ENCODE measurements around the gene CAPN7.

The CAPN7 gene

DNA sequence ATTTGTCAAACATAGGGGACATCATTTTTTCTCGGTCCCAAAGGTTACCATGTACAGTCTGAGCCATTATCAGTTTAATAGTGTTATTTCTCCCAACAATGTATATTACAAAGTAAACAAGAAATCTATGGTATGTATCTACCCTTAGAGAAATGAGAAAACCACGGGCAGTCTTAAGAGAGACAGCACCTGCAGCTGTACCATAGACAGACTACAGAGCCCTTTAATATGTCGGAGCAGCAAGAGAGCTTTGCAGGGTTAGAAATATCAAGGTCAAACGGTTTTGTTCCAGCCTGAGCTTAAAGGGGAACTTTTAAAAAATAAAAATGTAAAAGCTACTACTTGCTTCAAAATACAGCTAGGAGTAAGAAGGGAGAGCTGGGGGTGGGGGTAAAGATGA lies 73.2 kb downstream of the CAPN7 start:
- no peak for DNase-seq

DNA sequence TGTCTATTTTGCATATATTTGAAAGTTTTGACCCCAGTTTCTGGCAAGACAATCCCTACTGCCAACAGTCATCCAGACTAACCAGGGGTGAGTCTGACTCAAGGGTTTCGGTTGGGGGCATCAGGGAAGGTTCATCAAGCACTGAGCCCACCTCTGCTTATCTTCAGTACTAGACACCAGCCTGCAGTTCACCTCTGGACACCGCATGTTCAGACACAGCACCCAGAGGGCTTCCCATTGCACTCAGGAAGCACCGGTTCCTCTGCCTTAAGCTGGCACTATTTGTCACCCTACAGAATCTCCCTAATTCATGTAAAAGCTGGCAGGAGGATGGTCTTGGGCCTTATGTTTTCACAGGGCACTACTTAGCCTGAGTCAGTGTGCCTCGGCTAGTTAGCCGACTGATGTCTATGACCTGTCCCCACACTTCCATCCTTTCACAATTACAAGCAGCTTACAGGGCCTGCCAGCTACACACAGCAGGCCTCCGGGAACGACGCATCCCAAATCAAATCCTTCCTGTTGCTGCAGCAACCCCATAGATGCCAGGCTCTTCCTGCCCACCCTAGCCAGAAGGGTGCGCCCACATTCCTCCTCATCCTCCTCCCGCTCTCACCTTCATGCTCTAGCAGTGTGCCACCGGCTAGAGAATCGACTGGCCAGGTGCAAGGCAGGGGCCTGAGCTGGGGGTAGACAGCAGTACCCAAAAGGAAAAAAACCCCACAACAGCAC lies 73.8 kb downstream of the CAPN7 start:
- no peak for DNase-seq

DNA sequence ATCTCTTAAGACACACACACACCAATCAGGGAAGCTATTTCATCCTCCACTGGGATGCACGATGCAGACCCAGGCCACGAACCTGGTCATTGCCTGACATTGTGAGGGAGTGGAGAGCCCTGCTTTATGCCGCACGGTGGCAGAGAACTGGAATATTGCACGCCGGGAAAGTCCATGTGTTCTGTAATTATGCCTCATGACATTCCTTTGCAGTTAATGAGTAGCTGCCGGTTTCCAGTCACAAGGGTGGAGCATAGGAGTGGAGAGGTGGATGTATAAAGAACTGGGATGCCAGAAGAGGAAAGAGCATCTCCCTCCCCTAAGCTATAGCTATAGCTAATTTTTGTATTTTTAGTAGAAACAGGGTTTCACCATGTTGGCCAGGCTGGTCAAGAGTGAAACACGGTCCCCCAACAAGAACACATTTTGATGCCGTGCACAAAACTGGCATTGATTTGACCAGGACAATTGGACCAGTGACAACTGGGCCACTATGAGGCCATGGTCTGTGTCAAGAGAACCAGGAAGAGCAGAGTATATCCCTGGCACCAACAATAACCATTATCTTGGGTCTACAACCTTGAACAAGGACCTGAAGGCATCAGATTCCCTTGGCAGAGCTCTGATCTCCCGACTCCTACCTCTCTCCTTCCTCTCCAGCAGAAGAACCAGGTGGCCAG lies 74.9 kb downstream of the CAPN7 start:
- DNase-seq = no peak

DNA sequence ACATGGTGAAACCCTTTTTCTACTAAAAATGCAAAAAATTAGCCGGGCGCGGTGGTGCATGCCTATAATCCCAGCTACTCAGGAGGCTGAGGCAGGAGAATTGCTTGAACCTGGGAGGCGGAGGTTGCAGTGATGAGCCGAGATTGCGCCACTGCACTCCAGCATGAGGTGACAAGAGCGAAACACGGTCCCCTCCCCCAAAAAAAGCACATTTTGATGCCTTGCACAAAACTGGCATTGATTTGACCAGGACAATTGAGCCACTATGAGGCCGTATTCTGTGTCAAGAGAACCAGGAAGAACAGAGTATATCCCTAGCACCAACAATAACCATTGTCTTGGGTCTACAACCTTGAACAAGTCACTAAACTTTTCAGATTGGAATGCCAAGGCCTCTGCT lies 75.8 kb downstream of the CAPN7 start:
- DNase-seq = no peak

DNA sequence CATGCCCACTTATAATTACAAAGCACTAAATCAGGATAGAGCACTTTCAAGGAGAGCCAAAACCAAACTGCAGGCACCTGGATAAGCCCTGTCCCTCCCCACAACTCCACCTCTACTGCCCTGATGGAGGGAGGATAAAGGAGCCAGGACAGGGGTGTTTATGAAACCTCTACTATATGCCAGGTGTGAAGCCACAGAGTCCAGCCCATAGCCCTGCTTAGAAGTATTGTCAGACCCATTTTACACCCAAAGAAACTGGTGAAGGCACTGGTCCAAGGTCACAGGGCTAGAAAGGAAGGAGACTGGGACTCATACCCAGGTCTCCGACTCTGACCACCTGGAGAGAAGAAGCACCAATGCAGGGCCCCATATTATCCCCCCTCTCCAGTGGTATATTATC lies 77.7 kb downstream of the CAPN7 start:
- no peak for DNase-seq

DNA sequence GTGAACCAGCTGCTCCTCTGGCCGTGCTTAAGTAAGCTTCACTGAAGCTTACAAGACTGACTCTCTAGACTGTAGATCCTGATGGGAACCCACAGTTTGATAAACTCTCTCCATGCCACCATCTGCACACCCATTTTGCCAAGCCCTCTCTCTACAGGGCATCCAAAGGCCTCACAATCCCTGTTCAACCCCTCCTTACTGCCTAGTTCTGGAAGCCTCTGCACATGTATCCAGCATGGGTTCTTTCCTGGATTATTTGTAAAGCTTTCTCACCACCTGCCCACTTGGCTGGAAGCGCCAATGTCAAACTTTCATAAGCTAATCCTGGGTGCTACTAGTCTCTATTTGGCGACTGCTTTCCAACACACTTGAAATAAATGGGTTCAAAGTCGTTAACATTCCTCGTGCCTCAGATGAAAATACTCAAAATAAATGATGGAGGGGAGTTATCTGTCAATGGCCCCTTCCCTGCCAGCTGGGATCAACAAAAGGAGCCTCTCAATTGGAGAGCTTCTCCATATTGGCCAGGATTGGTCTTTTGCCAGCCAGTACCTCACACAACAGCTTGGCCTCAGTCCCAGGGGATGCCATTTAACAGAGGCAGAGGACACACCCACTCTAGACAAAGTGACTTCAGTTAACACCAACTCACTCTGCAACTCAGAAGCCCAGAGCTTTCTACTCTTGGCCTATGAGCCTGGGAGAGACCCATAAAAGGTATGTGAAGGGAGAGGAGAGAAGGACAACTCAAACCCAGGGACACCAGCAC lies 78.3 kb downstream of the CAPN7 start:
- DNase-seq = no peak

DNA sequence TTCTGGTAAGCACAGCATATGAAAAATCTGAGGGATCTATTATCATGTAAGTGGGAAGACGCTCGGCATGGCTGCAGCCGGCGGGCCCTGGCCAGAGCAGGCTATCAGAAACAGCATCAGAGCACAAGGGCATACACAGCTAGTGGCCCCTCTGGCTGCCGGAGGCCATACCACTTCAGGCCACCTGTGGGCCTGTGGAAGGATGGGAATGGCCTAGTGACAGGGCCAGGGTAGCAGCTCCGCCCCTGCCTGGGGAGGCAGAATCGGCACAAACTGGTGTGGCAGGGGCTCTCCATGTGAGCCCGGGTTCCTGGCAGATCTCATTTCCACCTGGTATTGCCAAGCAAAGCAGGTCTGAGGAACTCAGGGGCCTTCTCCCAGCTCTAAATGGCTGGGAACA lies 80.0 kb downstream of the CAPN7 start:
- no peak for DNase-seq

DNA sequence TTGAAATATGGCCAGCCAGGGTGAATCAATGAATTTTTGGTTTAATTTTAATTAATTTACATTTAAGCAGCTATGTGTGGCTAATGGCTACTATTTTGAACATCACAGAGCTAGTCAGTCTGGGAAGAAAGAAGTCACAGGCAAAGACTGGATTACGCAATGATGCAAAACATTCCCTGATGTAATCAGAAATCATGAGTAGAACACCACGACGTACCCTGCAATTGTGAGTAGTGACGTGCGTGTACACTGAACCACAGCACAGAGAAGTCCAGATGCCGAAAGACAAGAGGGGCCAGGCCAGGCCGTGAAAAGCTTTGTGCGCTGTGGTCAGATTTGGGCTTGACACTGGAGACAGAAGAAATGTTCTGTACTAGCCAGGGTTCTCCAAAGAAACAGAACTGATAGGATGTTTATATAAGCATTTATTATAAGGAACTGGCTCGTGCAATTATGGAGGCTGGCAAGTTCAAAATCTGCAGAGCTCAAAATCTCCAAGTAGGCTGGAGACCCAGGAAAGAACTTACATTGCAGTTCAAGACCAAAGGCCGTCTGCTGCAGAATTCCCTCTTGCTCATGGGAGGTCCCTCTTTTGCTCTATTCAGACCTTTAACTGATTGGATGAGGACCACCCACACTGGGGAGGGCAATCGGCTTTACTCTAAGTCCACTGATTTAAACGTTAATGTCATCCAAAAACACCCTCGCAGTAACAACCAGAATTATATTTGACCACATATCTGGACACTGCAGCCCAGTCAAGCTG lies 81.7 kb downstream of the CAPN7 start:
- DNase-seq = no peak

DNA sequence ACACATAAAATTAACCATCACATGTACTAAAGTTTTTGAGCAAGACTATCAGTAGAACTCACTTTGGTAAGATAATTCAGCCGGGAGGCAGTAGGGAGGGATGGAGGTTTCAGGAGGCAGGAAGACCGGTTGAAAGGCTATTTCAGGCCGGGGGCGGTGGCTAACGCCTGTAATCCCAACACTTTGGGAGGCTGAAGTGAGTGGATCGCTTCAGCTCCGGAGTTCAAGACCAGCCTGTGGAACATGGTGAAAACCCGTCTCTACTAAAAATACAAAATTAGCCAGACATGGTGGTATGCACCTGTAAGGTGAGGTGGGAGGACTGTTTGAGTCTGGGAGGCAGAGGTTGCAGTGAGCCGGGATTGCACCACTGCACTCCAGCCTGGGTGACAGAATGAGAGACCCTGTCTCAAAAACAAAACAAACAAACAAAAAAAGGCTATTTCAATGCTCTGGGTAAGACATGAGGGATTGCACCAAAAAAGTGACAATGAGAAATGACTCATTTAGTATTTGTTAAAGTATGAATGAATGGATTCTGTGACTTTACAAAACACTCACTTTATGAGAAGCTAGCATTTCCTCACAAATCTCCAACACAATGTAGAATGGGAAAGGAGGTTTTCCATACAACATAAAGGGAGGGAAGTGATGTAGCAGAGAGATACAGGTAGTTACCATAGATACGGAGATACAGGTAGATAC lies 82.4 kb downstream of the CAPN7 start:
- no peak for DNase-seq

DNA sequence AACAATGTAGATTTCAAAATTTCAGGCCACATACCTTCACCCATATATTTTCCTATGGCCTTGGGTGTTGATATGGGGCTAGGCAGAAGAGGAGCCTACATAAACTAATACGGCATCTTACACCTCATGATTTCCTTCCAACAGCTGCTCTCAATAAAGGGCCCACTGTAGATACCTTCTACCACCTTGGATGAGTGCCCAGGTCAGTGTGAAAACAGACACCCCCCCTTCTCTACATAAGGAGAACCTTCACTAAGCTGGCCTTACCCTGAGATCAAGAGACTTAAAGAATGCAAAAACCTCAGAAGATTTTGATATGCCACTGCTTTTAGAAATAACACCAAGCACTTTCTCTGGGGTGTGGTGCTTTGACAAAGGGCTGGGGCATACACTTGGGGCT lies 83.6 kb downstream of the CAPN7 start:
- no peak for DNase-seq

DNA sequence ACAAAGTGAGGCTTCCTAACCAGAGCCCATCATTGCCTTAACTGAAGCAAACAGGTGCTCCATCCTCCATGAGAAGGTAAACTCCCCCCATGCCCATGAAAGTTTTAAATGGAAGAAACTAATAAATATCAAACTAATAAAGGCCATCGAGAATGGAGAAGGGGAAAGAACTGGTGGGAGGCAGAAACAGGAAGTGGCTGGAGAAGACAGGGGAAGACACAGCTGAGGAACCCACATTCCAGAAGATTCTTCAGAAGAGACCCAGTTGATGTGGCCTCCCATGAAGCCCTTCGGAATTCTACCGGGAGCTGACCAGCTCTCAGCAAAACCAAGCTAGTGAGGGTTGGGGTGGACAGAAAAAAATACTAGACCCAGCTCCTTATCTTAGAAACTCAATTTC lies 84.7 kb downstream of the CAPN7 start:
- no peak for DNase-seq

DNA sequence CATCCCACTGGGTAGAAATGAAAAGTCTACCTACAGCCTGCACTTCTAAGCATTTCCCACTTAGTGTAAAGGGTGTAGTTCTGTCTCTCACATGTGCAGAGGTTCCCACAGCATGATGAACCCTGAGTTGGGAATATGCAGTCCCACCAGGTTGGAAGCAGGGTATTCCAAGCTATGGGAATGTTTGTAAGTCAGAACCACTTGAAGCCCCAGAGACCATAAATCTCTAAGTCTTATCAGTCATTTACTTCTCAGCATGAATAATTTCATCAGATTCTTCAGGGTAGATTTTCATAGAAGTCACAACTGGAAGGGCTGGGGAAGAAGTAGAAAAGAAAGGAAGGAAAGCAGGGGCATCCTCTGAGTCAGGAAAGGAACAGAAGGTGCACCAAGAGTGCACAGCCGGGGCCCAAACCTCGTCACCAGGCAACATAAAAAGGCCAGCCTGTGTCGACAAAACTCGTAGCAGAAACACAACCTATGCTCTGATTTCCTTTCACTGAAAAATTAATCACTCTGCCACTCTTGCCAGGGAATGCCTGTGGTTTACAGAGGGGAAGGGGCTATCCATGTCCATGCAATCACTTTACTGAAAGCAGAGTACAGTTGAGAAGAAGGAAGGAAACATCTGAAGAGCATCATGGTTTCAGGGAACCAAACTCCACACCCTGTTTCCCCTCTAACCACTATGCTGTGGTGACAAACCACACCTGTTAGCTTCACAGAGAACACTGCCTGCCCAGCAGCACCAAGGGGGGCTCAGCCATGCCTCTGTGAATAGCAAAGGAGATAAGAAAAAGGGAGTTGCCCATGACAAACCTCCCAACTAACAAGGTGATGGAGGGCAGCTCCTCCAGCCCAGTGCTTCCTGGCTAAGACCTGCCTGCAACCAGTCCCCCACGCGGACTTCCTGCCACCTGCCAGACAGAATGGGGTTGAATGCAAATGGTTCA lies 85.8 kb downstream of the CAPN7 start:
- DNase-seq = peak; percentile 52 to 64

DNA sequence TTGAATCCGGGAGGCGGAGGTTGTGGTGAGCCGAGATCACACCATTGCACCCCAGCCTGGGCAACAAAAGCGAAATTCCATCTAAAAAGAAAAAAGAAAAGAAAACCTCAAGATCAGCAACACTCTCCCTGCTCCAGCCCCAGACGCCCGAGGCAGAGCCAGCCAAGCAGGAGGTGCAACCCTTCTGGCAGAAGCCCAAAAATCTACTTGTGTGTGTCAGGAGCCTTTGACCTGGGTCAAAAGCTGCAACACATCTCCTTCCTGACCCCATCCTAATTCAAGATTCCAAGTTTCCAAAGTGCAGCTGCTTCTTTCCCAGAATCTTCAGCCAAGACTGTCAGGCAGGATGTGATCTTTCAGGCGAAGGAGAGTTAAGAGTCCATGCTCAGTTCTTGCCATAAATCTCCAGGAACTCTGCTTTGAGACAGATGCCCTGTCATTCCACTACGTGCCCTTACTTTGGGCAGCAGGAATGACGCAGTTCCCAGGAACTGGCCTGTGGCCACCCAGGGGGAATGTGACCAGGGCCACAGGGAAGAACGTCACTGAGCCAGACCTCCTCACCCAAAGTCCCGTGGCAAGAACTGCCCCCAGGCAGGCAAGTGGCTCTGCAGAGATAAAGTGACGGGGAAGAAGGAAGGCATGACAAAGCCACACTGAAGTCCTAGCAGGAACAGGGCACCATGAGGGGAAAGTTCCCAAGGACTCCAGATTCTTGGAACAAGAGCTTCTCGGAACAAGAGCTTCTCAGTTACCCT lies 86.9 kb downstream of the CAPN7 start:
- no peak for DNase-seq

DNA sequence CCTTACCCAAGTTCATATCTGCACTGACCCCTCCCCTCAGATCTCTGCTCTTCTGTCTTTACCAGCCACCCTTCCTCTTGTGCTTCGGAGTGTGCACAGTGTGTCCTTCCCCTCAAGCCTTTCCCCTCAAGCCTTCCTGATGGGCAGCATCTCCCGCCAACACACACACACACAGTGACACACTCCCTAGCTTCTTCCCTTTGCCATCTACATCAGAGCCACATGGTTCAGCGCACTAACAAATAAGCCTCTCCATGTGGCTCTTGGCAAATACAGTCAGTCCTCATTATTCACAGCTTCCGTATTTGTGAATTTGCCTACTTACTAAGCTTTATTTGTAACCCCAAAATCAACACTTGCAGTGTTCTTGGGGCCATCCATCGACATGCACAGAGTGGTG lies 88.9 kb downstream of the CAPN7 start:
- no peak for DNase-seq

DNA sequence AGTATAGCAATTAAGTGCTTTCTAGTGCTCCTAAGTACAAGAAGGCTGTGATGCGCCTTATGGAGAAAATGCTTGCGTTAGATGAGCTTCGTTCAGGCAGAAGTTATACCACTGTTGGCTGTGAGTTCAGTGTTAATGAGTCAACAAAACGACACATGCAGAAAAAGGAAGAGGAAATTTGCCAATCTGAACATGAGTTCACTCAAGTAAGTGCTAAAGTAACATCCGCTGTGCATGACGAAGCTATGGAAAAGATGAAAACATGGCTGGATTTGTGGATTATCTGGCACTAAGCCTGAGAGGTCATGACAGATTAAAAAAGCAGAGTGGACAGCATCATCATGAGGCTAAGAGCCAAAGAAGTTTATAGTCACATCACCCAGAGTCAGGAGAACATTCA lies 89.5 kb downstream of the CAPN7 start:
- DNase-seq = no peak

DNA sequence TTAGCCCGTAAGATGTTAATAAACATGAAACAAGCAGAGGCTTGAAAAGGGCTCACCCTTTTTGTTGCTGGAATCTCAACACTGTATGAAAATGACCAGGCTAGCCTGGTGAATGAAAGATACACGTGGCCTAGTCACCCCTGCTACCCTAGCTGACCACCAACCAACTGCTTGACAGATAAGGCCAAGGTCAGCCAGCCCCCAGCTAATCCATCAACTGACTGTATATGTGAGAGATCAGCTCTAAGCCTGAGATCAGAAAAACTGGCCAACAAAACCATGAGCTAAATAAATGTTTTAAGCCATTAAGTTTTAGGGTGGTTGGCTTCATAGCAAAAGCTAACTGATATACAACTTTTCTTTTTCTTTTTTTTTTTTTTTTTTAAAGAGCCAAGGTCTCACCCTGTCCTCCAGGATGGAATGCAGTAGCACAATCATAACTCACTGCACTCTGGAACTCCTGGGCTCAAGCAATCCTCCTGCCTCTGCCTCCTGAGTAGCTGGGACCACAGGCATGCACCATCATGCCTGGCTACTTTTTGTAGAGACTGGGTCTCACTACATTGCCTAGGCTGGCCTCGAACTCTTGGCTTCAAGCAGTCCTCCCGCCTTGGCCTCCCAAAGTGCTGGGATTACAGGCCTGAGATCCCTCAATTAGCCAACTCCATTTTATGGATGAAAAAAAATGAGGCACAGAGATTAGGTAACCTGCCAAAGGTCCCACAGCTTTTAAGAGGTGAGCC lies 91.7 kb downstream of the CAPN7 start:
- DNase-seq = no peak

DNA sequence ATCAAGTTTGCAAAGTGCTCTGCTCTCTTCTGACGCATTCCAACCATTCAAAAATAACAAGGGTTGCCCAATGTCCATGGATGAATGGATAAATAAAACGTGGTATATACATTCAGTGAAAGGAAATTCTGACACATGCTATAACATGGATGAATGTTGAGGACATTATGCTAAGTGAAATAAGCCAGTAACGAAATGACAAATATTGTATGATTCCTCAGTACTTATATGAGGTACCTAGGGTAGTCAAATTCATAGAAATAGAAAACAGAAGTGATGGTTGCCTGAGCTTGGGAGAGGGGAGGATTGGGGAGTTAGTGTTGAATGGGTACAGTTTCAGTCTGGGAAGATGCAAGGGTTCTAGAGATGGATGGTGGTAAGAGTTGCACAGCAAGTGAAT lies 92.5 kb downstream of the CAPN7 start:
- no peak for DNase-seq

DNA sequence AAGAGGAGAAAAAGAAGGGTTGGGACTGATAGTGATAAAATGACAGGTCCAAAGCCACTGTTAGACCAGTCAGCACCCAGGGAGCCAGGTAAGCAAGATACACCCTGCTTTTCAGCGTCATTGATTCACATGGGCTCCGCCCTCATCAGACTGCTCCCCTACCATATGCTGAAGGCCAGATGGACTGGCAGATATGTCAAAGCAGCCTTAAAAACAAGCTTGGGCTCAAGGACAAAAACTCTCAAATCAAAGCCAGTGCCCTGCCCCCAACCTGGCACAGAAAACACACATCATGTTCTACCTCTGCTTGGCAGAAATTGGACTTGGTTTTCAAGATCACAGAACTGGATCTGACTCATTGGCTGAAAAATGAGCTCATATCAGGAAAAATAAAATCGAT lies 93.0 kb downstream of the CAPN7 start:
- DNase-seq = no peak

DNA sequence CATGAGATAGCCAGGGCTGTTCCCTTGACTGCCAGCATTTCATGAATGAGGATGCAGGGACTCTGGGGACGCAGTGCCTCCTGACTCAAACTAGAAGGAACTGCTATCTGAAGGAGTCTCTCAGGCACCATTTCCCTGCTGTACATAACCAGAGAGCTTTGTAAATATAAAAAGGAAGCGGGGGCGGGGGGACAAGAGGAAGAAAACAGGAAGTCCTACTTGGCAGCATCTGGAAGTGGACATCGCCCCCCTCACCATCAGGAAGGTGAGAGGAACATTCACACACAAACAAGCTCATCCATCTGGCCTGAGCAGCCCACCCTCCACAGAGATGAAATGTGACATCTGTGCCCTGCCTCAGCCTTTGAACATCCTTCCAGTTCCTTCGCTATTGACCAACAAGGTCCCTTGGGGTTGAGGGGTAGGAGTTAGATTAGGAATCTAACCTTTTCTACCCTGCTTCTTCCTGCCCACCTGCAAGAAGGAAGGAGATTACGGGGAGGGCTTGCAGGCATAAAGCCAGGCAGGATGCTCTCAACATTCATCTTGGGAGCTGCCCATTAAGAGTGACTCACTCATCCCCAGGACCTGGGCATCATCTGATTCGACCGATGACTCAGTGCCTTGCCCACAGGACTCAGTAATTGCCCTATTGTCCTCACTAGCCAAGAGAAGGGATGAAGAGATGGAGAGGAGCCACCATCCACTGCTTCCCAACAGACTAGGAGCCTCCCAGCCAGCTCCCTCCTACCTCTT lies 94.5 kb downstream of the CAPN7 start:
- DNase-seq = no peak
